Colon (tissue), 2 donors: ENCODE results near the gene DNAH8.

Experiments
- FAIRE-seq: peaks from 2 replicates; lab custom pipeline; 2012; peaks lifted over from hg19 to GRCh38; lab: Jason Lieb, UNC
- donor health status: control.
- donor health status: control.

DNAH8 gene

GRCh38 chr6:39053854-39054576 is 338.9 kb downstream of the DNAH8 start:
- FAIRE-seq: no peak

GRCh38 chr6:39054577-39055142 is 339.5 kb downstream of the DNAH8 start:
- FAIRE-seq: no peak

- no peak for FAIRE-seq
Observed at GRCh38 chr6:39055661-39056060, 340.6 kb downstream of the DNAH8 start.

- FAIRE-seq: no peak
Observed at GRCh38 chr6:39056191-39056590, 341.1 kb downstream of the DNAH8 start.

GRCh38 chr6:39056681-39057080 is 341.6 kb downstream of the DNAH8 start:
- FAIRE-seq: no peak

GRCh38 chr6:39057251-39058155 is 342.4 kb downstream of the DNAH8 start:
- FAIRE-seq: no peak

GRCh38 chr6:39058471-39059147 is 343.5 kb downstream of the DNAH8 start:
- no peak for FAIRE-seq

- FAIRE-seq: no peak
Observed at GRCh38 chr6:39059496-39060310, 344.6 kb downstream of the DNAH8 start.

- no peak for FAIRE-seq
Observed at GRCh38 chr6:39060467-39061160, 345.5 kb downstream of the DNAH8 start.

- FAIRE-seq: no peak
Observed at GRCh38 chr6:39061182-39061581, 346.1 kb downstream of the DNAH8 start.

- no peak for FAIRE-seq
Observed at GRCh38 chr6:39061588-39061987, 346.5 kb downstream of the DNAH8 start.

- FAIRE-seq: no peak
Observed at GRCh38 chr6:39062014-39062740, 347.1 kb downstream of the DNAH8 start.

- FAIRE-seq: no peak
Observed at GRCh38 chr6:39063526-39063925, 348.4 kb downstream of the DNAH8 start.

- FAIRE-seq: no peak
Observed at GRCh38 chr6:39065561-39065960, 350.4 kb downstream of the DNAH8 start.

GRCh38 chr6:39068391-39068790 is 353.3 kb downstream of the DNAH8 start:
- no peak for FAIRE-seq

- FAIRE-seq: no peak
Observed at GRCh38 chr6:39072830-39073229, 357.7 kb downstream of the DNAH8 start.

- no peak for FAIRE-seq
Observed at GRCh38 chr6:39073471-39074355, 358.6 kb downstream of the DNAH8 start.

- no peak for FAIRE-seq
Observed at GRCh38 chr6:39074486-39074885, 359.4 kb downstream of the DNAH8 start.

- no peak for FAIRE-seq
Observed at GRCh38 chr6:39075010-39075686, 360.0 kb downstream of the DNAH8 start.
